Activated T-cell treated with anti-CD3 and anti-CD28 coated beads, Interleukin-2, amount 50 U/mL, for 4 hours (primary cell): Measurements from ENCODE around the gene IGF2BP1. TPM values are rescaled to one million over a fixed set of nuclear protein-coding genes. Genes with fewer than 3 reads are reported as not detected.
"Not testable (repeated sequence)": the region's sequence is repeated elsewhere in the genome, so short reads cannot be mapped to it uniquely, and the experiment has no call there.

Source experiments
- ATAC-seq, 2 donors: fragments of 200-7000 bp; cut with Tn5 transposase; one replicate each; pipeline ENCODE4 v1.10.0; 2021
- DNase-seq: peaks from one replicate; pipeline ENCODE4 v3.0.0-alpha.2; 2020
- H3K27me3 Mint-ChIP-seq: one replicate; pipeline ENCODE4 v1.8.0; 2021; ENCODE audit warnings: low read depth, mixed read lengths
- H3K36me3 Mint-ChIP-seq: one replicate; pipeline ENCODE4 v1.8.0; 2022; ENCODE audit warnings: mixed read lengths; ENCODE audit not compliant: insufficient read depth
- H3K4me1 Mint-ChIP-seq: one replicate; pipeline ENCODE4 v1.8.0; 2021; ENCODE audit warnings: low read depth, mixed read lengths
- H3K4me3 Mint-ChIP-seq: one replicate; pipeline ENCODE4 v1.8.0; 2021; ENCODE audit warnings: mild to moderate bottlenecking, moderate library complexity, mixed read lengths
- H3K9me3 Mint-ChIP-seq: one replicate; pipeline ENCODE4 v1.8.0; 2021; ENCODE audit warnings: mixed read lengths
- total RNA-seq, 3 donors: library from RNA; stranded (reverse); gene quantifications; one replicate each; pipeline ENCODE4 v1.2.1, GENCODE V29; 2021

IGF2BP1 gene
- total RNA-seq, 3 donors from 2014 or later, result 0.32 to 0.76 (median 0.35) TPM

DNA sequence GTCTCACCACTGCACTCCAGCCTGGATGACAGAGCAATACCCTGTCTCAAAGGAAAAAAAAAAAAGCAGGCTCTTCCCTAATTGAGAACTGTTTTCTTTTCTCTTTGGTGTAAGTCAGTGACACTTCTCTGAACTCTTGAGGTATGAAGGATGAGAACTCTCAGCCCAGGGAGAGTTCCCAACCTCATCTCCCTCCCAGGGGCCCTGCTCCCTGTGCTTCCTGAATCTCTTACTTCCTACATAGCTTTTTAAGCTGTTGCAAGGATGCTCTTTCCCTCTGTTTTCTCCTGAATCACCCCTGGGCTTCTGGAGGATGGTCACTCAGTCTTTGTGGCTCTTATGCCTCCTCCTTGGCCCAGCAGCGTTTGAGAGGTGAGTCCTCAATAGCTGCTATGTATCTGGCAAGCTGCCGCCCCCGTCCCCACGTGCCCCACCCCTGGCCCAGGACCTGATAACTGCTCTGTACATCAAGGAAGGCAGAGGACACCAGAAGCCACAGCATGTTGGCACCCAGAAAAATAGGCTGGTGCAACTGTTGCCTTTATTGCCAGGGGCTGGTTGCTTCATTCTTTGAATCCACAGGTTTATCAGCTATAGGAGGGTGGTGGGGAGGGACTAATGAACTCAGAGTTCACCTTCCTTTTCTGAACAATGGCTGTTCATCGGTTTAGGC, 24.0 kb downstream of the IGF2BP1 start:
- no peak for DNase-seq
- Mint-ChIP-seq H3K9me3 (no peaks in the 10 kb centered on the region), H3K27me3 (peaks cover 13% of the 10 kb centered on the region), H3K4me3 (no peak overlapping the region), H3K4me1 (no peaks in the 10 kb centered on the region), H3K36me3 (no peaks in the 10 kb centered on the region)
- ATAC-seq, result no peak

DNA sequence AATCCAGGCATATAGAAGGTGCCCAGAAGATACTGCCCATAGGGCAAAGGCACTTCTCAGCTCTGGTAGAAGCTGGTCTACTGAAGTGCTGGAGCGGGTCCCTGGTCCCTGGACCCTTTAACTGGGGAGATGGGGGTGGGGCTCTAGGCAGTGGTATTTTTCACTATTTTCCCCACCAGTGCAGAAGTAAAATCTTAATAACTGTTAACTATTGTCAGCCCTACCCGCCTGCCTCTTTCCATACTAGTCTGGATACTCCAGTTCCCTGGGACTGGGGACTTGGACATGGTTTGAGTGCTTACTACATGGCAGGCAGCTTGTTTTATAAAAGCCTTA, 24.6 kb downstream of the IGF2BP1 start:
- Mint-ChIP-seq H3K36me3 (no peaks in the 10 kb centered on the region), H3K27me3 (peaks cover 10% of the 10 kb centered on the region), H3K4me3 (no peak overlapping the region), H3K9me3 (no peaks in the 10 kb centered on the region), H3K4me1 (no peaks in the 10 kb centered on the region)
- no peak for ATAC-seq
- no peak for DNase-seq

DNA sequence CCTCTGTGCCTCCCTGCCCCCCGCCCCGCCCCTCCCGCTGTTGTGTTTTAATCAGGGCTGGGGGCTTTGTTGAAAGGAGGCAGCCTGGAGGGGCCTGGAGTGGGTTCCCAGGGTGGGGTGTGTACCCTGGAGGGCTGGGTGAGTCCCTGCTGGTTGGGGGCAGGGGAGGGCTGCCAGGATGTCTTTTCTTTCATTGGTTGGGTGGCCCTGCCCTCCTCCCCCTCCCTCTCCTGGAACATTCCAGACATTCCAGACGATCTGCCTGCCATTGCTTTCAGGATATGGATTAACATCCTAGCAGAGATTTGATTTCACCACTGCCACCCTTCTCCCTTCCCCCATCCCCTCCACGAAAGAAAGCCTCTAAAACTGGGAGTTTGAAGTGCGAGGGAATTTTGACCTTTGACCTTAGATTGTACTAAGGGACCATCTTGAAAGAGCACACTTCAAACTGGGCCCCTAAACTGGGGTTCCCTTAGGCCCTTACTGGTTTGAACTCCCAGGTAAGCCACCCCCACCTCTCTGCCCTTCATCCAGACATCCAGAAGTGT, 25.3 kb downstream of the IGF2BP1 start:
- ATAC-seq (no peak), DNase-seq (no peak)
- Mint-ChIP-seq H3K4me1 (no peaks in the 10 kb centered on the region), H3K4me3 (no peak overlapping the region), H3K36me3 (no peaks in the 10 kb centered on the region), H3K27me3 (peaks cover 6% of the 10 kb centered on the region), H3K9me3 (no peaks in the 10 kb centered on the region)

DNA sequence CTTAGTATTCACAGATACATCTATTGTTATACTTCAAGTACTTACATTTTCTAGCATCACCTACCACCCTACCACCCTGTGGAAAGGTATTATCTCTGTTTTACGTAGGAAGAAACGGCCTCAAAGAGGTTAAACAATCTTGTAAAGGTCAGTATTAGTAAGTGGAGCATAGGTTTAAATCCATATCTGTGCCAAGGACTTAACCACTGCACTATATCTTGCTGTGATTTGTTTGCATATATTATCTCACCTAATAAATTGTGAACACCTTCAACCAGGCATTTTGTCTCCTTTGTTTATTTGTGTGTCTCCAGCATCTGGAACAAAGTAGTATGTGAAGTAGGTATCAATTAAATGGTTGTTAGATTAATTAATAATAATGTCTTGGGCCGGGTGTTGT, 27.3 kb downstream of the IGF2BP1 start:
- H3K9me3 Mint-ChIP-seq, result no peaks in the 10 kb centered on the region
- H3K27me3 Mint-ChIP-seq, result no peaks in the 10 kb centered on the region
- no peaks in the 10 kb centered on the region for H3K4me1 Mint-ChIP-seq
- DNase-seq (no peak), ATAC-seq (no peak)
- H3K4me3 Mint-ChIP-seq, result no peak overlapping the region
- no peaks in the 10 kb centered on the region for H3K36me3 Mint-ChIP-seq

DNA sequence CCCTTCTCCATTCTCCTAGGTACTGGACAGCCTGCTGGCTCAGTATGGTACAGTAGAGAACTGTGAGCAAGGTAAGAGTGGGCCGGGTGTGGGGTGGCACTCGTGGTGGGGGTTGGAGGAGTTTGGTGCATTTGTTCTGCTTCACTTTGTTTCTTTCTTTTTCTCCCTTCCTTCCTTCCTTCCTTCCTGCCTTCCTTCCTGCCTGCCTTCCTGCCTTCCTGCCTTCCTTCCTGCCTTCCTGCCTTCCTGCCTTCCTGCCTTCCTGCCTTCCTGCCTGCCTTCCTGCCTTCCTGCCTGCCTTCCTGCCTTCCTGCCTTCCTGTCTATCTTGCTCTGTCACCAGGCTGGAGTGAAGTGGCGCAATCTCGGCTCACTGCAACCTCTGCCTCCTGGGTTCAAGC, 29.3 kb downstream of the IGF2BP1 start:
- not testable (repeated sequence) for H3K4me3 Mint-ChIP-seq, H3K4me1 Mint-ChIP-seq, H3K36me3 Mint-ChIP-seq

DNA sequence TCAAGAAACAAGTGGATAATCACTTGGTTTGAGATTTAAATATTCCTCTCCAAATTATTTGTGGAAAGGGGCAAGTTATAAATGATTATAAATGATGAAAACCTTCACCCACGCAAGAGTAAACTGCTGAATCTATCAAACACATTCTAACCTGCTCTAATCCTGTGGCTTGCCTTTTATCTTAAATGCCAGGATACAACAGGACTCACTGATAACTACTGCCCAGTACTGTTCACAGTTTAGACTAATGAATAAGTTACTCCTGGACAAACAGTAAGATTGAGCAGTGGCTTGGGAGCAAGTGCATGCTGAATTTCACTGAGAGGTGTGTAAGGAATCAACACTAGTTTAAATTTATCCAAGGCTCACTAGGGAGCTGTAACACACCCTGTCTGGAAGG, 31.1 kb downstream of the IGF2BP1 start:
- no peaks in the 10 kb centered on the region for H3K9me3 Mint-ChIP-seq
- H3K4me1 Mint-ChIP-seq, result no peaks in the 10 kb centered on the region
- DNase-seq, result no peak
- no peak for ATAC-seq
- H3K36me3 Mint-ChIP-seq, result no peaks in the 10 kb centered on the region
- H3K4me3 Mint-ChIP-seq, result no peak overlapping the region
- peaks cover 6% of the 10 kb centered on the region for H3K27me3 Mint-ChIP-seq

More for the DNA sequence above, 29.3 kb downstream of the IGF2BP1 start:
- H3K27me3 Mint-ChIP-seq, H3K9me3 Mint-ChIP-seq, DNase-seq, ATAC-seq: not testable (repeated sequence)

DNA sequence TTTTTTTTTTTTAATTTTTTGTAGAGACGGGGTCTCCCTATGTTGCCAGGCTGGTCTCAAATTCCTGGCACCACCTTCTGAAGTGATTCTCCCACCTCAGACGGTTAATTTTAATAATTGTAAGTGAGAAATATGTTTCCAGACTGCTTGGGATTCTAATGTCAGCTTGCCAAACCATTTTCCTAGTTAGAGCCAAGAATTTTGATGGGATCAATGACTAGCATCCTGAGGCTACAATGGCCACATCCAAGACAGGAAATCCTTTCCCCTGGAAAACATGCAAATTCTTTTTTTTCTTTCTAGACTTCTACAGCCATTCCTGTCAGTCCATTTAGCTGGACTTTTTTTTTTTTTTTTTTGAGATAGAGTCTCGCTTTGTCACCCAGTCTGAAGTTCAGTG, 32.6 kb downstream of the IGF2BP1 start:
- no peaks in the 10 kb centered on the region for H3K9me3 Mint-ChIP-seq
- ATAC-seq (no peak), DNase-seq (no peak)
- peaks cover 6% of the 10 kb centered on the region for H3K27me3 Mint-ChIP-seq
- no peaks in the 10 kb centered on the region for H3K4me1 Mint-ChIP-seq
- no peaks in the 10 kb centered on the region for H3K36me3 Mint-ChIP-seq
- no peak overlapping the region for H3K4me3 Mint-ChIP-seq

DNA sequence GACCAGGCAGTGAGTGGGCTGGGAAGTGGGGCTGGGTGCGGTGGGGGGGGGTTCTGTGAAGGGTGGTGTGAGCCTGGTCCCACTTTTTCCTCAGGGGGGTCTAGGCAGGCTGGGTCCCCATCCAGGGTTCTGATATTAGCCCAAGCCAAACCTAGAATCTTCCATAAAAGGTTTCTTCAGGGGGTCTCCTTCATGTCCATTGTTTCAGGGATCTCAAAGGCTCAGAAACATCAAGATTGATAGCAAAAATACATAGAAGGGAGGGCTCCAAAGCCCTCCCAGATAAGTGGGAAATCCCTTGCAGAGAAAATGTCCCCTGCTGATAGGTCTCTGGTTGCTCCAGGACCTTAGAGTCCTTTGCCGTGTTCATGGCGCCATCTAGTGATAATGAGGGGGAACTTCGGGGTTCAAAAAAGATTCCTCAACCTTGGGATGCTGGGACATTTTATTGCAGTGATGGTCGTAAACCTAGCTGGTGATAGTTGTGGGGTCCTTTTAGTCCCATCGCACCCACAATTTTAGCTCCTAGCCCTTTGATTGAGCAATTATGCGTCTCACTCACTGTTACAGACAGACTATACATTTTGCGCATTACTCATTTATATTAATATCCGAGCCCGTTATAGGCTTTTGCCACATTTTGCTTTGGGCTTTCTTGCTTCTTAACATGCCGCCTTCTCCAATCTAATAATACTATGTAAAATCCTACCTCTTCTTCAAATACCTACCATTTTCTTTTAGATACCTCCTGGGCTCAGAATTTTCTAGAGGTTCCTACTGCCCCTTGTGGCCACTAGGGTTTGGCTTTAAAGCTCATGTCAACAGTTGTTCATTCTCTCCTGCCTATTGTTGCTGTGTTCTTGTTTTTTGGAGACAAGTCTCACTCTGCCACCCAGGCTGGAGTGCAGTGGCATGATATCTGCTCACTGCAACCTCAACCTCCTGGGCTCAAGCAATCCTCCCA, 35.1 kb downstream of the IGF2BP1 start:
- no peaks in the 10 kb centered on the region for H3K4me1 Mint-ChIP-seq
- DNase-seq, result no peak
- peaks cover 6% of the 10 kb centered on the region for H3K27me3 Mint-ChIP-seq
- no peak overlapping the region for H3K4me3 Mint-ChIP-seq
- H3K36me3 Mint-ChIP-seq, result no peaks in the 10 kb centered on the region
- ATAC-seq, result peak; percentile 79 to 94
- no peaks in the 10 kb centered on the region for H3K9me3 Mint-ChIP-seq

DNA sequence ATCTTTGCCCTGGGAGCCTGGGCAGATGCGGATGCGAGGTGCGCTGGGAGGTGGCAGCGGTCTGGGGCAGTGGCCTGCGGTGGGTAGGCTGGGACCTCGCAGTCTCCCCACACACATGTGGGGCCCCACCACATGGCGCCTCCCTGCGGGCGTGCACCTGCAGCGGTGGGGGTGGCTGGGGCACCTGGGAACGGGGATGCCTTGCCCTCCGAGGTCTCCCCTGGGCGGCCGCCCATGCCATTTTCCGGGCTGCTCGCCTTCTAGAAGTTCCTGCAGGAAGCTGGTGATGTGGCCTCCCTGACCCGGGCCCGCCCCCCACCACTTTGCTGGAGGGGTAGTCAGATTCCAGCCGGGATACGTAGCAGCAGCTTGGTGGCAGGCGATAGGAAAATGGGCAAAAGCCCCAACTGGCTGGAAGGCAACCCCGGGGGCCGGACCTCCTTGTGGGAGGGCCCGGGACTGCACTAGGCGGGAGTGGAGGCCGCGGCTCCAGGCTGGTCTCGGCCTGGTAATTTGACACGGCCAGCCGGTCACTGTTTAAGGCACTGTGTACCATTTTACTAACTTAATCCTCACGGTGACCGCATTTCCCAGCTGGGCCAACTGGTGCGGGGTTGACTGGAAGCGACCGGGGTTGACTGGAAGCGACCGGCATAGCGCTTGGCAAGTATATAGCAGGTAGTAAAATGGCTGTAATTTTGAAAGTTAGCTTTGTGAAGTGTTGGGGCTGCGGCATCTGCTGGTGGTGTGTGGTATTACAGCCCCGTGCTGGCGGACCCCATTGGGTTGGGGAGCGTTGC, 38.5 kb downstream of the IGF2BP1 start:
- H3K9me3 Mint-ChIP-seq, result no peaks in the 10 kb centered on the region
- no peak overlapping the region for H3K4me3 Mint-ChIP-seq
- DNase-seq (no peak), ATAC-seq (peak in 1 of 2 donors; percentile 36)
- H3K36me3 Mint-ChIP-seq, result no peaks in the 10 kb centered on the region
- H3K27me3 Mint-ChIP-seq, result peaks cover 6% of the 10 kb centered on the region
- no peaks in the 10 kb centered on the region for H3K4me1 Mint-ChIP-seq

DNA sequence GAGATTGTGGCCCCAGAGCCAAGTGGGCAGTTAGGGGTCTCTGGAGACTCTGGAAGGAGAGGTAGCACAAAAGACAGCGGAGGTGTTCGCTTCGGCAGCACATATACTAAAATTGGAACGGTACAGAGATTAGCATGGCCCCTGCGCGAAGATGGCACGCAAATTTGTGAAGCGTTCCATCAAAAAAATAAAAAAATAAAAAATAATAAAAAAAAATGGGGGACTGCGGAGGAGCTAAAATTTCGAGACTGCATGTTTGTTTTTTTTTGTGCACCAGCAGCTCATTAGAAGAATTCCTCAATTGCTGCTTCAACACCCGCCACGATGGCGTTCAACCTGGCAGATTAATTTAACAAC, 39.1 kb downstream of the IGF2BP1 start:
- no peak for DNase-seq
- no peak for ATAC-seq
- Mint-ChIP-seq H3K4me3 (no peak overlapping the region), H3K36me3 (no peaks in the 10 kb centered on the region), H3K27me3 (peaks cover 6% of the 10 kb centered on the region), H3K4me1 (no peaks in the 10 kb centered on the region), H3K9me3 (no peaks in the 10 kb centered on the region)

DNA sequence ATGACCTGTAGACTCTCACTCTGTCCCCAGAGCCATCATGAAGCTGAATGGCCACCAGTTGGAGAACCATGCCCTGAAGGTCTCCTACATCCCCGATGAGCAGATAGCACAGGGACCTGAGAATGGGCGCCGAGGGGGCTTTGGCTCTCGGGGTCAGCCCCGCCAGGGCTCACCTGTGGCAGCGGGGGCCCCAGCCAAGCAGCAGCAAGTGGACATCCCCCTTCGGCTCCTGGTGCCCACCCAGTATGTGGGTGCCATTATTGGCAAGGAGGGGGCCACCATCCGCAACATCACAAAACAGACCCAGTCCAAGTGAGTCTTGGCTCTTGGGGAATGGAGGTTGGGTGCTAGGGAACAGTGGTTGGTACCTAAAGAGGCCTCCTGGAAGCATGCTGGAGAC, 41.0 kb downstream of the IGF2BP1 start:
- ATAC-seq, result no peak
- H3K9me3 Mint-ChIP-seq, result no peaks in the 10 kb centered on the region
- no peaks in the 10 kb centered on the region for H3K4me1 Mint-ChIP-seq
- no peak for DNase-seq
- no peak overlapping the region for H3K4me3 Mint-ChIP-seq
- H3K36me3 Mint-ChIP-seq, result no peaks in the 10 kb centered on the region
- no peaks in the 10 kb centered on the region for H3K27me3 Mint-ChIP-seq

DNA sequence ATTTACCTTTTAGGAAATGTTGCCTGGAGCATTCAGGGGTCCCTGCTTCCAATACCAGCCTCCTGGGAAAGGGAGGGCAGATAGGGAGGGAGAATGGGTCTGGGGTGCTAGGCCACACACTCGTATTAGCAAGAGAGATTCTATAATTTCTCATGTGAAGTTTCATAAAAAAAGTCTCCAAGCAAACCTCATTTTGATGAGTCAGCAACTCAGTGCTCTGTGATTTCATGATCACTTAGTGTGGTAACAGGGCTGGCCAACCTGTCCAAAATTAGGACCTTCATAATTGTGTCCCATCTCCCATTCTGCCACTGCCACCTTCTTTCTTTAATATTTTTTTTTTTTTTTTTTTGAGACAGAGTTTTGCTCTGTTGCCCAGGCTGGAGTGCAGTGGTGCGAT, 41.4 kb downstream of the IGF2BP1 start:
- no peak for ATAC-seq
- Mint-ChIP-seq H3K4me3 (no peak overlapping the region), H3K27me3 (no peaks in the 10 kb centered on the region), H3K4me1 (no peaks in the 10 kb centered on the region), H3K36me3 (no peaks in the 10 kb centered on the region), H3K9me3 (no peaks in the 10 kb centered on the region)
- DNase-seq, result no peak

DNA sequence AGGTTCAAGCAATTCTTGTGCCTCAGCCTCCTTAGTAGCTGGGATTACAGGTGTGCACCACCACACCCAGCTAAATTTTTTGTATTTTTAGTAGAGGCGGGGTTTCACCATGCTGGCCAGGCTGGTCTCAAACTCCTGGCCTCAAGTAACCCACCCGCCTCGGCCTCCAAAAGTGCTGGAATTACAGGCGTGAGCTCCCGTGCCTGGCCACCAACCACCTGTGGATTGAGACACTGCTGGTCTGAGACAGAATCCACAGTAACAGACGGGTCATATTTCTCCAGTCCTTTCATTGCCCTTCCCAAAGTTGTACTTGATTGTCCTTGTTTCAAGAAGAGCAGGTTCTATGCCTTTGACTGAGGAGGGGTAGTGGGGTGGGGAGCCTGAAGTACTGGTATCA, 42.3 kb downstream of the IGF2BP1 start:
- ATAC-seq, H3K4me1 Mint-ChIP-seq, H3K27me3 Mint-ChIP-seq, DNase-seq, H3K9me3 Mint-ChIP-seq, H3K36me3 Mint-ChIP-seq, H3K4me3 Mint-ChIP-seq: not testable (repeated sequence)

DNA sequence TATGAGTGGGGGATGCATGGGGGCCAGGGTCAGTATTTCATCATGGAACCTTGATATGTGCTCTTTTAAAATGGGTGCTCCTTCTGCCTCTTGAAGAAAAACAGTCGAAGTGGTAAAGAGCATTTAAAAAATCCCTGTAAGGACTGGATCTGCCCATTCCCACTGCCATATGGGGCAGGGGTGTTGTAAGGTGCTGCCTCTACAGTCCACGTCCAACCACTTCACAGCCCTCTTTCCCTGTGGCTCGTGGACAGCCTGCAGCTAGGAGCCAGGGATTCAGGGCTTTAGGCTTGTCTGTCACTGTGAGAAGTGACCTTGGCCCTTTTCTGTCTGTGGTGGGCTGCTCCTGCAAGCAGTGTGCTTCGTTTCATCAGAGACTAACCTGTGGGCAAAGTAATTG, 44.3 kb downstream of the IGF2BP1 start:
- Mint-ChIP-seq H3K4me1 (no peaks in the 10 kb centered on the region), H3K27me3 (peaks cover 10% of the 10 kb centered on the region), H3K36me3 (no peaks in the 10 kb centered on the region), H3K9me3 (no peaks in the 10 kb centered on the region), H3K4me3 (no peak overlapping the region)
- DNase-seq (no peak), ATAC-seq (no peak)
